MM.1S (cell line): ENCODE results near the gene APOL4.
"Not testable (repeated sequence)": the region's sequence is repeated elsewhere in the genome, so short reads cannot be mapped to it uniquely, and the experiment has no call there.

ENCODE experiments used
- CTCF ChIP-seq: fragments of 300-600 bp; sonication (generic); IDR thresholded peaks from 2 replicates; pipeline ENCODE4 v1.5.1; 2016; ENCODE audit warnings: antibody characterized with exemption, low read length, mixed read lengths
- EZH2 ChIP-seq: fragments of 300-600 bp; sonication (generic); optimal IDR thresholded peaks from 2 replicates; pipeline ENCODE3; 2017; ENCODE audit warnings: low read depth, mild to moderate bottlenecking, antibody characterized with exemption, low read length, mixed read lengths
- EZH2phosphoT487 ChIP-seq: fragments of 300-600 bp; sonication (generic); IDR thresholded peaks from 2 replicates; pipeline ENCODE4 v1.6.1; 2018; ENCODE audit warnings: antibody characterized with exemption, low read length

DNA sequence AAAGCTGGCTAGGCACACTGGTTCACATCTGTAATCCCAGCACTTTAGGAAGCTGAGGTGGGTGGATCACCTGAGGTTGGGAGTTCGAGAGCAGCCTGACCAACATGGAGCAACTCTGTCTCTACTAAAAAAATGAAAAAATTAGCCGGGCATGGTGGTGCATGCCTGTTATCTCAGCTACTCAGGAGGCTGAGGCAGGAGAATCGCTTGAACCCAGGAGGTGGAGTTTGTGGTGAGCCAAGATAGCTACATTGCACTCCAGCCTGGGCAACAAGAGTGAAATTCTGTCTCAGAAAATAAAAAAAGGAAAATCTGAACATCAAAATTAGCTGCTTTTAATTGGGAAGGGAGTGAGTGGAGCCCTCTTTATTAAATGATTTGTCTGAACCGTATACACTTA, 48.8 kb downstream of the APOL4 start:
- TF ChIP-seq CTCF, EZH2phosphoT487, EZH2: not testable (repeated sequence)
